Fibroblast of gingiva (primary cell): ENCODE measurements around the gene PIH1D1.
A peak's percentile ranks its signal among the peaks of the same experiment; 100 is the strongest.

Experiments
- DNase-seq: peaks from one replicate; pipeline ENCODE4 v3.0.0-alpha.2; 2011; ENCODE audit warnings: low read depth

PIH1D1 gene

GRCh38 chr19:49451430-49452181 is at the start of gene PIH1D1:
Gene PIH1D1 (minus strand): TSS chr19:49451814. CDS start chr19:49451574, 240 bp downstream.
- peak; percentile 99 for DNase-seq

GRCh38 chr19:49499030-49499670 is 47.5 kb upstream of the PIH1D1 start:
- DNase-seq = no peak

DNA sequence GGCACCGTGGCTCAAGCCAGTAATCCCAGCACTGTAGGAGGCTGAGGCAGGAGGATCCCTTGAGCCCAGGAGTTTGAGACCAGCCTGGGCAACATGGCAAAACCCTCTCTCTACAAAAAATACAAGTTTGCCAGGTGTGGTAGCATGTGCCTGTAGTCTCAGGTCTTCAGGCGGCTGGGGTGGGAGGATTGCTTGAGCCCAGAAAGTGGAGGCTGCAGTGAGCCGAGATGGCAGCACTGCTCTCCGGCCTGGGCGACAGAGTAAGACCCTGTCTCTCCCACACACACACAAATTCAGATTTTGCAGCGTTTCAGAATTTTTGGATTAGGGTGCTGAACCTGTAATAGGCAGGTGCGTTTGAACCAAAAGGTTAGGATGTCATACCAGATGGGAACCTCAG is 46.9 kb upstream of the PIH1D1 start:
- no peak for DNase-seq

GRCh38 chr19:49497789-49498103 is 46.1 kb upstream of the PIH1D1 start:
- no peak for DNase-seq

GRCh38 chr19:49497047-49497788 is 45.6 kb upstream of the PIH1D1 start:
- DNase-seq = peak; percentile 60

- no peak for DNase-seq
Observed at GRCh38 chr19:49496574-49497008, 45.0 kb upstream of the PIH1D1 start.

GRCh38 chr19:49492573-49493405 is 41.2 kb upstream of the PIH1D1 start:
- DNase-seq = no peak

GRCh38 chr19:49491804-49492572 is 40.4 kb upstream of the PIH1D1 start:
- no peak for DNase-seq

- no peak for DNase-seq
Observed at GRCh38 chr19:49491030-49491803, 39.6 kb upstream of the PIH1D1 start.

GRCh38 chr19:49490287-49491029 is 38.8 kb upstream of the PIH1D1 start:
- DNase-seq = no peak

DNA sequence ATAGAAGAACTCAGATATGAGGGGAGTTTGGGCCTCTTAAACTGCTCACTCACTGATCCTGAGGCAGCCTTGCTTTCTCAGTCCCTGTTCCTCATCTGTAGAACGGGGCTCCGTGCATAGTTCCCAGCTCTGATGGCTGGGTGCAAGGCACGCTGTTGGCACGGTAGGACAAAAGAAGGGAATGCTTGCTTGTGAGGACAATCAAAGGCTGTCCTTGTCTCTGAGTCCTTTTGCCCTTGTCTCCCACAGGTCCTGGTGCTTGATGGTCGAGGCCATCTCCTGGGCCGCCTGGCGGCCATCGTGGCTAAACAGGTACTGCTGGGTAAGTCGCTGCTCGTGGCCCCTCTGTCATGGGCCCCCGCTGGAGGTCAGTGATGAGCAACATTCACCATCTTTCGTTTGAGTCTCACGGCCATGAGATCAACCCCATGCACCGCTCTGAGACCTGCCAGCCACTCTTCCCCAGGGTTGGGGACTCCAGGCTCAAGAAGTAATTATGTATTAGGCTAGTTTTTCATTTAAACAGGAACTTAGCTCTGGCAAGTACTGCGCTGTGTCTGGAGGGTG is 38.1 kb upstream of the PIH1D1 start:
- no peak for DNase-seq

DNA sequence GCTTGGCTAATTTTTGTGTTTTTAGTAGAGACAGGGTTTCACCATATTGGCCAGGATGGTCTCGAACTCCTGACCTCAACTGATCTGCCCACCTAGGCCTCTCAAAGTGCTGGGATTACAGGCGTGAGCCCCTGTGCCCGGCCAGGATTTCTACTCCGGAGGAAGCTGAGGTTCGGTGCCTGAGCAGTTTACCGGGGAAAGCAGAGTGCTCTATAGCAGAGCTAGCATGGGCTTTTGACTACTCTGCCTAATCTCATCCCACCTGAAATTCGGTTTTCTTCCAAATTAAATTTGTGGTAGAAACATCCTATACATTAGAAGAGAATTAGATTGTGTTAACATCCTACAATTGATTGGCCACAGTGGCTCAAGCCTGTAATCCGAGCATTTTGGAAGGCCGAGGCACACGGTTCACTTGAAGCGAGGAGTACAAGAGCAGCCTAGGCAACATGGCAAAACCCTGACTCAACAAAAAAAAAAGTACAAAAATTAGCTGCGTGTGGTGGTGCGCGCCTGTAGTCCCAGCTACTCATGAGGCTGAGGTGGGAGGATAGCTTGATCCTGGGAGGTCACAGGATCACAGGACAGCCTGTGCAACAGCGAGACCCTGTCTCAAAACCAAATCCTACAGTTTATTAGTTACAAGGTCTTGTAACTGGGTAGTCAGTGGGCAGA is 37.4 kb upstream of the PIH1D1 start:
- peak; percentile 38 for DNase-seq

DNA sequence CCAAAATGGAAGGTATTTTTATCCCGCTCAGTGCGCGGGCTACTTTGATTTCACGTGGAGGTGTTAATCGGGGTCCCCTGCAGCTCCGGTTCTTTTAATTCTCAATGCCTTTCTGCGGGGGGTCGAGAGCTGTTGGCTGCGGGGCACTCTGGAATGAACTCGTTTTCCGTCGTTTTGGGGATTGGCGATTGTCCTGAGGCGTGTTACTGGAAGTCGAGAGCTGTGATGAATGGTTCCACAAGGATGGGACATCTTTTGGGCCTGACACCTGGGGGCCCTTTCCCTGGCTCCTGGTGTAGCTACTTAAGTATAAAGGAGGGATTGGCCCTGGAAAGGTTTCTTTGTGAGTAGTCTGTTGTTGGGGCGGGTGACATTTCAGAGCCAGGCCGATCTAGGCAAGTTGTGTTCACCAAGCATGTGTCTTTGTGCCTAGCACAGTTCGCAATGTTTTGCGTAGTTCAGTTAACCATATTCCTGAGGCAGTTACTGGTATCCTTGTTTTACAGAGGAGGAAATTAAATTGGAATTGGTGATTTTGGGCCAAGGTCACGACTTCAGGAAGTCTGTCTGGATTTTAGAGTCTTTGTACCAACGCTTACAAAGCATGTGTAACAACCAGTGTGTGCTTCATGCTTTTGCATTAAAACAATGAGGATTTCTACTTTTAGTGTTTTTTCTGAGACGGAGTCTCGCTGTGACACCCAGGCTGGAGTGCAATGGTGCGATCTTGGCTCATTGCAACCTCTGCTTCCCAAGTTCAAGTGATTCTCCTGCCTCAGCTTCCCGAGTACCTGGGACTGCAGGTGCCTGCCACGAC is 36.6 kb upstream of the PIH1D1 start:
- DNase-seq = no peak

DNA sequence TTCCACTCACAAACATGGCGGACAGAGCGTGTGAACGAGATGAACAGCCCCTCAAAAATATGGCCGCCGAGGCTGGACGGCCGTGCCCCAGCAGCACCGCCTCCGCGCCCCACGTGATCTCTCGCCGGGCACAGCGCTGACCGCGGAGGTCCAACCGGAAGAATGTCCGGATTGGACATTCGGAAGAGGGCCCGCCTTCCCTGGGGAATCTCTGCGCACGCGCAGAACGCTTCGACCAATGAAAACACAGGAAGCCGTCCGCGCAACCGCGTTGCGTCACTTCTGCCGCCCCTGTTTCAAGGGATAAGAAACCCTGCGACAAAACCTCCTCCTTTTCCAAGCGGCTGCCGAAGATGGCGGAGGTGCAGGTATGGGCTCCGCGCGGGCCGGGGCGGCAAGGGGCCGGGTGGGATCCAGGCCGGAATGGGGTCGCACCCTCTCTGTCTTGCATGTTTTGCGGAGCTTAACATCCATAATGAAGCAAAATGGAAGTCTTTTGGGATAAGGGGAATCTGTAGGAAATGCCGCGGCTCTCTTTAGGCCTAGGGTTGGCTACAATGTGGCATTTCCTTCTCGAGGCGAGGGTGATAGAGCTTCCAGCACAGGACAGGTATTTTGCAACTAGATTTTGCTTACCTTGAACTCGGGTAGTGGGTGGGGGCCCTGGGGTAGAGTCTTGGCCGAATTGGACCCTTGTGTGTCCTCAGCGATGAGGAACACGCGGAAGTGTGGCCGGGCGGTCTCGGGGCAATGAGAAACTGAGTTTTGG is 35.8 kb upstream of the PIH1D1 start, which contains the start of gene RPL13A:
RPL13A (plus strand) TSS at position 332 of the 769 bp plus-strand sequence; CDS start at position 354, 22 bp downstream.
- peak; percentile 99 for DNase-seq

- no peak for DNase-seq
Observed at GRCh38 chr19:49486710-49487276, 35.2 kb upstream of the PIH1D1 start.

DNA sequence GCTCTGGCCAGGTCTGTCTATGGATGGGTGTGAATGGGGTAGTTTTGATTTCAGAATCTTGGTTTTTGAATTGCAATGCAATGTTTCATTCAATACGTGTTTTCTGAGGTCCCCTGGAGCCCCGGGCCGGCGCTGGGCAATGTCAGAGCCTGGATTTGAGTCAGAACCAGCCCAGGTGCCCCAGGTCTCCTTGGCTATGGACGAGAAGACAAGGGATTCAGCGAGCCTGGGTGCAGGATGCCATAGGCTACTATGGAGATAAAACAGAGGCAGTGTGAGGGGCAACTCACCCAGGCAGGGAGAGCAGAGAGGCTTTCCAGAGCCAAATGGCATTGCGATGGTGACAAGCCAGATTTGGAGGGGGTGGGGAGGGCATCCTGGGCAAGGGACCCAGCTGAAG is 34.6 kb upstream of the PIH1D1 start:
- DNase-seq = no peak
